Body of pancreas (tissue), 4 donors: ENCODE results near the gene FAHD1.
A peak's percentile ranks its signal among the peaks of the same experiment; 100 is the strongest.

ENCODE experiments used
- CTCF ChIP-seq, 7 experiments: fragments of 450-650 bp in 4 of 7; fragments of 200-600 bp in 3 of 7; sonication (generic) in 3 of 7; IDR thresholded peaks; one replicate each; pipeline ENCODE4 v1.5.1; 2016 to 2019; ENCODE audit warnings: antibody characterized with exemption in 7 of 7
- POLR2A ChIP-seq, 3 donors: fragments of 450-650 bp; IDR thresholded peaks; one replicate each; pipeline ENCODE4 v1.6.1; 2016; ENCODE audit warnings: antibody characterized with exemption in 3 of 3, mild to moderate bottlenecking in 2 of 3

GRCh38 chr16:1779741-1780676, 47.0 kb upstream of the FAHD1 start:
- TF ChIP-seq CTCF (IDR thresholded peaks at IDR 0.05), result no peak
- peak in 2 of 3 donors; percentile 13 to 14 for TF ChIP-seq POLR2A (IDR thresholded peaks at IDR 0.05)
